ENCODE data around the gene FAM219B. TPM values are rescaled to one million over a fixed set of nuclear protein-coding genes. Genes with fewer than 3 reads are reported as not detected.

Gene FAM219B
- total RNA-seq, 1 experiment from 2014 or later = 99.6 TPM

DNA sequence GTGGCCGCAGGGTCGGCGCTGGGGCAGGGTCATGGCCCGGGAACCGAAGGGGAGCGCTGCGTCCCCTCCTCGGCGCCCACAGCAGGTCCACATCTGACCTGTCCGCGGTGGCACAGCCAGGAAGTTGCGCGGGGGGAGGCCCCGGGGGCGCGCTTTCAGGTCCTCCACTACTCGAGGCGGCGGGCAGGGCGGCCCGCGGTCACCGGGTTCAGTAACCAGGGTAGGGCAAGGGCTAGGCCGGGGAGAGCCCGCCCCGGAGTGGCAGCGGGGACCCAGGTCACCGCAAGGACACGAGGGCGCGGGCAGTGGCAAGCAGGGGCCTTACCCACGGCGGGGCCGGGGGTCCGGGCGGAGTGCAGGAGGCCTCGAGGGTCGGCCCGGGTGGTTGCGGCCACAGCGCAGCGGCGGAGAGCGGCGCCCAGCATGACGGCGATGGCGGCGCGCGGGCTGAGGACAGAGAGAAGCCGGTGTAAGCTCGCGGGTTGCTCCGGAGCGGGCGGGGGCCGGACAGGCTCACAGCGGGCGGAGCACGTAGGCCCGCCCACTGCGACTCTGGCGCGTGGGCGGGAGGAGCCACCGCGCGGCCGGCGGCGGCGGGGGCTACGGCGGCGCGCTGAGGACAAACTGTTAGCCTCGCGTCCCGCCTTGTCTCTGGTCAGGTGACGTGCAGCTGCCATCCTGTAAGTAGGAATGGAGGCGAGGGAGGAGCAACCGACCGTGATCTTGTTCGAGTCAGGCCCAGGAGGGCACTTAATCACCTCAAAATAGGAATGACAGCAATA lies 31.1 kb upstream of the FAM219B start, which contains the start of gene COX5A (continued):
- TF ChIP-seq, protein P1, sequence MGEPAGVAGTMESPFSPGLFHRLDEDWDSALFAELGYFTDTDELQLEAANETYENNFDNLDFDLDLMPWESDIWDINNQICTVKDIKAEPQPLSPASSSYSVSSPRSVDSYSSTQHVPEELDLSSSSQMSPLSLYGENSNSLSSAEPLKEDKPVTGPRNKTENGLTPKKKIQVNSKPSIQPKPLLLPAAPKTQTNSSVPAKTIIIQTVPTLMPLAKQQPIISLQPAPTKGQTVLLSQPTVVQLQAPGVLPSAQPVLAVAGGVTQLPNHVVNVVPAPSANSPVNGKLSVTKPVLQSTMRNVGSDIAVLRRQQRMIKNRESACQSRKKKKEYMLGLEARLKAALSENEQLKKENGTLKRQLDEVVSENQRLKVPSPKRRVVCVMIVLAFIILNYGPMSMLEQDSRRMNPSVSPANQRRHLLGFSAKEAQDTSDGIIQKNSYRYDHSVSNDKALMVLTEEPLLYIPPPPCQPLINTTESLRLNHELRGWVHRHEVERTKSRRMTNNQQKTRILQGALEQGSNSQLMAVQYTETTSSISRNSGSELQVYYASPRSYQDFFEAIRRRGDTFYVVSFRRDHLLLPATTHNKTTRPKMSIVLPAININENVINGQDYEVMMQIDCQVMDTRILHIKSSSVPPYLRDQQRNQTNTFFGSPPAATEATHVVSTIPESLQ (CRISPR knock-in tag; IDR thresholded peaks at IDR 0.05) = no peak
- TF ChIP-seq RORB (CRISPR knock-in tag; IDR thresholded peaks at IDR 0.05) (no peak), ETV6 (CRISPR knock-in tag; IDR thresholded peaks at IDR 0.05) (peak; percentile 92), CBFB (CRISPR knock-in tag; IDR thresholded peaks at IDR 0.05; ENCODE audit: low read depth) (no peak), HMGA2 (CRISPR knock-in tag; IDR thresholded peaks at IDR 0.05) (no peak), ZNF317 (CRISPR knock-in tag; IDR thresholded peaks at IDR 0.05; ENCODE audit: borderline replicate concordance, low read depth) (0 out of 2 replicates have a peak, but pooled peaks have one; percentile 32), RELA (CRISPR knock-in tag; IDR thresholded peaks at IDR 0.05; ENCODE audit: borderline replicate concordance) (no peak; the same call in 1 of the 2 replicates), GABPB1 (CRISPR knock-in tag; IDR thresholded peaks at IDR 0.05) (peak; percentile 78), ELF4 (CRISPR knock-in tag; IDR thresholded peaks at IDR 0.05; ENCODE audit: low read depth) (no peak), TP53 (CRISPR knock-in tag; IDR thresholded peaks at IDR 0.05) (no peak), KAT7 (CRISPR knock-in tag; IDR thresholded peaks at IDR 0.05; ENCODE audit: borderline replicate concordance) (peak; percentile 96), PRRX2 (CRISPR knock-in tag; IDR thresholded peaks at IDR 0.05) (no peak), ZBTB21 (CRISPR knock-in tag; IDR thresholded peaks at IDR 0.05; ENCODE audit: borderline replicate concordance) (no peak), ESRRA (CRISPR knock-in tag; IDR thresholded peaks at IDR 0.05; ENCODE audit: borderline replicate concordance) (peak; percentile 87), IRF2 (CRISPR knock-in tag; IDR thresholded peaks at IDR 0.05; ENCODE audit: borderline replicate concordance, low read depth) (no peak; the same call in 1 of the 2 replicates), EMX1 (CRISPR knock-in tag; IDR thresholded peaks at IDR 0.05) (no peak), CREB1 (CRISPR knock-in tag; IDR thresholded peaks at IDR 0.05) (no peak), NFATC4 (CRISPR knock-in tag; IDR thresholded peaks at IDR 0.05) (no peak)
- TF ChIP-seq, protein P2, sequence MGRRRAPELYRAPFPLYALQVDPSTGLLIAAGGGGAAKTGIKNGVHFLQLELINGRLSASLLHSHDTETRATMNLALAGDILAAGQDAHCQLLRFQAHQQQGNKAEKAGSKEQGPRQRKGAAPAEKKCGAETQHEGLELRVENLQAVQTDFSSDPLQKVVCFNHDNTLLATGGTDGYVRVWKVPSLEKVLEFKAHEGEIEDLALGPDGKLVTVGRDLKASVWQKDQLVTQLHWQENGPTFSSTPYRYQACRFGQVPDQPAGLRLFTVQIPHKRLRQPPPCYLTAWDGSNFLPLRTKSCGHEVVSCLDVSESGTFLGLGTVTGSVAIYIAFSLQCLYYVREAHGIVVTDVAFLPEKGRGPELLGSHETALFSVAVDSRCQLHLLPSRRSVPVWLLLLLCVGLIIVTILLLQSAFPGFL (CRISPR knock-in tag; IDR thresholded peaks at IDR 0.05; ENCODE audit: borderline replicate concordance) = 0 out of 2 replicates have a peak, but pooled peaks have one; percentile 53
- TF ChIP-seq, protein P3, sequence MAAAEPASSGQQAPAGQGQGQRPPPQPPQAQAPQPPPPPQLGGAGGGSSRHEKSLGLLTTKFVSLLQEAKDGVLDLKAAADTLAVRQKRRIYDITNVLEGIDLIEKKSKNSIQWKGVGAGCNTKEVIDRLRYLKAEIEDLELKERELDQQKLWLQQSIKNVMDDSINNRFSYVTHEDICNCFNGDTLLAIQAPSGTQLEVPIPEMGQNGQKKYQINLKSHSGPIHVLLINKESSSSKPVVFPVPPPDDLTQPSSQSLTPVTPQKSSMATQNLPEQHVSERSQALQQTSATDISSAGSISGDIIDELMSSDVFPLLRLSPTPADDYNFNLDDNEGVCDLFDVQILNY (CRISPR knock-in tag; IDR thresholded peaks at IDR 0.05) = peak; percentile 90; the same call in 1 of the 2 replicates
- TF ChIP-seq, protein P4, sequence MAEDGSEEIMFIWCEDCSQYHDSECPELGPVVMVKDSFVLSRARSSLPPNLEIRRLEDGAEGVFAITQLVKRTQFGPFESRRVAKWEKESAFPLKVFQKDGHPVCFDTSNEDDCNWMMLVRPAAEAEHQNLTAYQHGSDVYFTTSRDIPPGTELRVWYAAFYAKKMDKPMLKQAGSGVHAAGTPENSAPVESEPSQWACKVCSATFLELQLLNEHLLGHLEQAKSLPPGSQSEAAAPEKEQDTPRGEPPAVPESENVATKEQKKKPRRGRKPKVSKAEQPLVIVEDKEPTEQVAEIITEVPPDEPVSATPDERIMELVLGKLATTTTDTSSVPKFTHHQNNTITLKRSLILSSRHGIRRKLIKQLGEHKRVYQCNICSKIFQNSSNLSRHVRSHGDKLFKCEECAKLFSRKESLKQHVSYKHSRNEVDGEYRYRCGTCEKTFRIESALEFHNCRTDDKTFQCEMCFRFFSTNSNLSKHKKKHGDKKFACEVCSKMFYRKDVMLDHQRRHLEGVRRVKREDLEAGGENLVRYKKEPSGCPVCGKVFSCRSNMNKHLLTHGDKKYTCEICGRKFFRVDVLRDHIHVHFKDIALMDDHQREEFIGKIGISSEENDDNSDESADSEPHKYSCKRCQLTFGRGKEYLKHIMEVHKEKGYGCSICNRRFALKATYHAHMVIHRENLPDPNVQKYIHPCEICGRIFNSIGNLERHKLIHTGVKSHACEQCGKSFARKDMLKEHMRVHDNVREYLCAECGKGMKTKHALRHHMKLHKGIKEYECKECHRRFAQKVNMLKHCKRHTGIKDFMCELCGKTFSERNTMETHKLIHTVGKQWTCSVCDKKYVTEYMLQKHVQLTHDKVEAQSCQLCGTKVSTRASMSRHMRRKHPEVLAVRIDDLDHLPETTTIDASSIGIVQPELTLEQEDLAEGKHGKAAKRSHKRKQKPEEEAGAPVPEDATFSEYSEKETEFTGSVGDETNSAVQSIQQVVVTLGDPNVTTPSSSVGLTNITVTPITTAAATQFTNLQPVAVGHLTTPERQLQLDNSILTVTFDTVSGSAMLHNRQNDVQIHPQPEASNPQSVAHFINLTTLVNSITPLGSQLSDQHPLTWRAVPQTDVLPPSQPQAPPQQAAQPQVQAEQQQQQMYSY (CRISPR knock-in tag; IDR thresholded peaks at IDR 0.05) = no peak
- TF ChIP-seq, protein P5, sequence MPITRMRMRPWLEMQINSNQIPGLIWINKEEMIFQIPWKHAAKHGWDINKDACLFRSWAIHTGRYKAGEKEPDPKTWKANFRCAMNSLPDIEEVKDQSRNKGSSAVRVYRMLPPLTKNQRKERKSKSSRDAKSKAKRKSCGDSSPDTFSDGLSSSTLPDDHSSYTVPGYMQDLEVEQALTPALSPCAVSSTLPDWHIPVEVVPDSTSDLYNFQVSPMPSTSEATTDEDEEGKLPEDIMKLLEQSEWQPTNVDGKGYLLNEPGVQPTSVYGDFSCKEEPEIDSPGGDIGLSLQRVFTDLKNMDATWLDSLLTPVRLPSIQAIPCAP (CRISPR knock-in tag; IDR thresholded peaks at IDR 0.05) = peak; percentile 58; the same call in 1 of the 2 replicates
- TF ChIP-seq, protein P6, sequence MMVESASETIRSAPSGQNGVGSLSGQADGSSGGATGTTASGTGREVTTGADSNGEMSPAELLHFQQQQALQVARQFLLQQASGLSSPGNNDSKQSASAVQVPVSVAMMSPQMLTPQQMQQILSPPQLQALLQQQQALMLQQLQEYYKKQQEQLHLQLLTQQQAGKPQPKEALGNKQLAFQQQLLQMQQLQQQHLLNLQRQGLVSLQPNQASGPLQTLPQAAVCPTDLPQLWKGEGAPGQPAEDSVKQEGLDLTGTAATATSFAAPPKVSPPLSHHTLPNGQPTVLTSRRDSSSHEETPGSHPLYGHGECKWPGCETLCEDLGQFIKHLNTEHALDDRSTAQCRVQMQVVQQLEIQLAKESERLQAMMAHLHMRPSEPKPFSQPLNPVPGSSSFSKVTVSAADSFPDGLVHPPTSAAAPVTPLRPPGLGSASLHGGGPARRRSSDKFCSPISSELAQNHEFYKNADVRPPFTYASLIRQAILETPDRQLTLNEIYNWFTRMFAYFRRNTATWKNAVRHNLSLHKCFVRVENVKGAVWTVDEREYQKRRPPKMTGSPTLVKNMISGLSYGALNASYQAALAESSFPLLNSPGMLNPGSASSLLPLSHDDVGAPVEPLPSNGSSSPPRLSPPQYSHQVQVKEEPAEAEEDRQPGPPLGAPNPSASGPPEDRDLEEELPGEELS (CRISPR knock-in tag; IDR thresholded peaks at IDR 0.05) = peak; percentile 72; the same call in 1 of the 2 replicates
- TF ChIP-seq, protein P7, sequence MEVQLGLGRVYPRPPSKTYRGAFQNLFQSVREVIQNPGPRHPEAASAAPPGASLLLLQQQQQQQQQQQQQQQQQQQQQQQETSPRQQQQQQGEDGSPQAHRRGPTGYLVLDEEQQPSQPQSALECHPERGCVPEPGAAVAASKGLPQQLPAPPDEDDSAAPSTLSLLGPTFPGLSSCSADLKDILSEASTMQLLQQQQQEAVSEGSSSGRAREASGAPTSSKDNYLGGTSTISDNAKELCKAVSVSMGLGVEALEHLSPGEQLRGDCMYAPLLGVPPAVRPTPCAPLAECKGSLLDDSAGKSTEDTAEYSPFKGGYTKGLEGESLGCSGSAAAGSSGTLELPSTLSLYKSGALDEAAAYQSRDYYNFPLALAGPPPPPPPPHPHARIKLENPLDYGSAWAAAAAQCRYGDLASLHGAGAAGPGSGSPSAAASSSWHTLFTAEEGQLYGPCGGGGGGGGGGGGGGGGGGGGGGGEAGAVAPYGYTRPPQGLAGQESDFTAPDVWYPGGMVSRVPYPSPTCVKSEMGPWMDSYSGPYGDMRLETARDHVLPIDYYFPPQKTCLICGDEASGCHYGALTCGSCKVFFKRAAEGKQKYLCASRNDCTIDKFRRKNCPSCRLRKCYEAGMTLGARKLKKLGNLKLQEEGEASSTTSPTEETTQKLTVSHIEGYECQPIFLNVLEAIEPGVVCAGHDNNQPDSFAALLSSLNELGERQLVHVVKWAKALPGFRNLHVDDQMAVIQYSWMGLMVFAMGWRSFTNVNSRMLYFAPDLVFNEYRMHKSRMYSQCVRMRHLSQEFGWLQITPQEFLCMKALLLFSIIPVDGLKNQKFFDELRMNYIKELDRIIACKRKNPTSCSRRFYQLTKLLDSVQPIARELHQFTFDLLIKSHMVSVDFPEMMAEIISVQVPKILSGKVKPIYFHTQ (CRISPR knock-in tag; IDR thresholded peaks at IDR 0.05) = no peak
- TF ChIP-seq, protein P8, sequence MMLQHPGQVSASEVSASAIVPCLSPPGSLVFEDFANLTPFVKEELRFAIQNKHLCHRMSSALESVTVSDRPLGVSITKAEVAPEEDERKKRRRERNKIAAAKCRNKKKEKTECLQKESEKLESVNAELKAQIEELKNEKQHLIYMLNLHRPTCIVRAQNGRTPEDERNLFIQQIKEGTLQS (CRISPR knock-in tag; conservative IDR thresholded peaks at IDR 0.05) = no peak
